Stomach (tissue), 9 donors: ENCODE data around the gene APEH. TPM values are rescaled to one million over a fixed set of nuclear protein-coding genes. Genes with fewer than 3 reads are reported as not detected.

Experiments
- DNase-seq, 2 donors: peaks; one replicate each; pipeline versions ENCODE4 v3.0.0 to v3.0.0-alpha.2; 2013 to 2019
- H3K27ac ChIP-seq, 5 donors: fragments of 200-600 bp in 4 of 5; sonication (generic) in 4 of 5; one replicate each; pipeline ENCODE4 v1.5.1; 2013 to 2019; ENCODE audit warnings: mild to moderate bottlenecking in 1 of 5, moderate library complexity in 1 of 5
- H3K27me3 ChIP-seq, 3 donors: fragments of 200-600 bp; sonication (generic); one replicate each; pipeline ENCODE4 v1.5.1; 2017 to 2019; ENCODE audit warnings: mixed run types in 1 of 3
- H3K36me3 ChIP-seq, 4 donors: fragments of 200-600 bp; sonication (generic); 1 replicate in 3 of 4; 2 replicates in 1 of 4; pipeline ENCODE4 v1.5.1; 2016 to 2019
- H3K4me1 ChIP-seq, 4 donors: fragments of 200-600 bp; sonication (generic); one replicate each; pipeline ENCODE4 v1.5.1; 2016 to 2019
- H3K4me3 ChIP-seq, 4 donors: fragments of 200-600 bp; sonication (generic) in 3 of 4; one replicate each; pipeline ENCODE4 v1.5.1; 2016 to 2019; ENCODE audit warnings: mild to moderate bottlenecking in 1 of 4
- H3K9me3 ChIP-seq, 4 donors: fragments of 200-600 bp; sonication (generic); one replicate each; pipeline ENCODE4 v1.5.1; 2016 to 2019
- EP300 ChIP-seq: sonication (generic); formaldehyde crosslinking; IDR thresholded peaks from one replicate; pipeline ENCODE4 v1.6.1; 2017; ENCODE audit warnings: antibody characterized with exemption
- POLR2A ChIP-seq, 4 donors: fragments of 450-650 bp; IDR thresholded peaks; one replicate each; pipeline ENCODE4 v1.6.1; 2016; ENCODE audit warnings: antibody characterized with exemption in 4 of 4, control low read depth in 2 of 4, mild to moderate bottlenecking in 1 of 4, moderate library complexity in 1 of 4
- POLR2AphosphoS5 ChIP-seq, 3 donors: sonication (generic); formaldehyde crosslinking; IDR thresholded peaks; one replicate each; pipeline ENCODE4 v1.6.1; 2016; ENCODE audit warnings: antibody characterized with exemption in 3 of 3
- WGBS, 5 donors: extraction: QIAGEN DNeasy Blood & Tissue Kit in 3 of 5; methylation state at CpG; one replicate each; pipeline versions ENCODE4 v1.1.5 to v1.1.7; 2013 to 2018; 5-methylcytosine and 5-hydroxymethylcytosine counted together
- intact Hi-C: fragments of 100-400 bp; cut with DNase I; formaldehyde crosslinking; loops from one replicate; pipeline ENCODE4 v1.15.1; 2023; ENCODE audit warnings: low total_unique reads
- polyA plus RNA-seq, 3 donors: library from polyadenylated mRNA; stranded (reverse); fragments of 200-250 nt; gene quantifications; one replicate each; pipeline ENCODE4 v1.2.3, GENCODE V29; 2013
- total RNA-seq, 5 donors: library from RNA; depleted of rRNA; stranded (reverse); fragments of >200 nt; gene quantifications; one replicate each; pipeline versions ENCODE4 v1.1.0 to v1.2.3, GENCODE V29; 2014 to 2016
- TF ChIP-seq, protein P1 (sequence below), 7 experiments: fragments of 450-650 bp in 4 of 7; fragments of 200-600 bp in 3 of 7; sonication (generic) in 3 of 7; IDR thresholded peaks; one replicate each; pipeline ENCODE4 v1.5.1; 2016 to 2019; ENCODE audit warnings: antibody characterized with exemption in 7 of 7, control low read depth in 2 of 7, mild to moderate bottlenecking in 1 of 7
- donor health status: healthy with polysubstance abuse.
- donor health status: Bipolar disorder and iron deficiency.
- donor health status: healthy.

APEH gene
- total and polyA plus RNA-seq, 8 donors: 23.9 to 104 (median 47.7) TPM

DNA sequence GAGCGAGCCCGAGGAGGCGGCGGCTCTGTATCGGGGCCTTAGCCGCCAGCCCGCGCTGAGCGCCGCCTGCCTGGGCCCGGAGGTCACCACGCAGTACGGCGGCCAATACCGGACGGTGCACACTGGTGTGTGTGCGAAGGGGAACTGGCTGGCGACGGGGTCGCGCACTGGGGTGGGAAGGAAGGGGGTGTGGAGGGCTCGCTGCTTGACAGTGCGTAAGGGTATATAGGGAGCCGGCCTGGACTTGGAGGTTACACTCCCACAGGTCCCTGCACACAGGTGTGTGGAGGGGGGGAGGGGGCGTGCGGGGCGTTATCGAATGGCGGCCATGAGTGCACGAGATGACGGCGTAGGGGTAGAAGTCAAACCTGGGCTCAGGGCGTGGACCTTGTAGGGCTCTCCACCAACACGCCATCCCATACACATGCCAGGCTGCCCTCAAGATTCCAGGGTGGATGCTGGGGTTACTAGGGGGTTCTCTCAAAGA is 389 bp downstream of the APEH start:
- Histone ChIP-seq H3K27ac (peak overlapping the region; percentile 87 to 96 (median 93)), H3K4me3 (peak overlapping the region; percentile 81 to 95 (median 90)), H3K4me1 (peaks cover 19 to 43% (median 32%) of the 10 kb centered on the region in 4 donors), H3K27me3 (no peaks in the 10 kb centered on the region), H3K9me3 (no peaks in the 10 kb centered on the region), H3K36me3 (peaks cover 38 to 44% (median 41%) of the 10 kb centered on the region in 4 donors)
- TF ChIP-seq POLR2A (IDR thresholded peaks at IDR 0.05) (no peak), POLR2AphosphoS5 (IDR thresholded peaks at IDR 0.05) (no peak)
- intact Hi-C loops: no loop called here
- 1 to 17% (median 5%) methylated on average over 25 to 34 of the region's 34 CpGs for WGBS, 5 donors
- DNase-seq: no peak

DNA sequence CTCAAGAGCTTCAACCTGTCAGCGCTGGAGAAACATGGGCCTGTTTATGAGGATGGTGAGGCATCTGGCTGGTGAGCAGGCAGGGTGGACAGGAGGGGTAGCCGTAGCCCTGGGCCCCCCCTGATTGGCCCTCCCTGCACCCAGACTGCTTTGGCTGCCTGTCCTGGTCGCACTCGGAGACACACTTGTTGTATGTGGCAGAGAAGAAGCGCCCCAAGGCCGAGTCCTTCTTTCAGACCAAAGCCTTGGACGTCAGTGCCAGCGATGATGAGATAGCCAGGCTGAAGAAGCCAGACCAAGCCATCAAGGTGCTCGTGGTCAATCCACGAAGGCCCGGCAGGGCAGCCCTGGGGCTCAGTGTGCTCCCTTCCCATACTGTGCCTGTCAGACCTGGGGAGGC is 1.8 kb downstream of the APEH start:
- Histone ChIP-seq H3K27ac (no peak overlapping the region), H3K9me3 (no peaks in the 10 kb centered on the region), H3K27me3 (no peaks in the 10 kb centered on the region), H3K4me1 (peaks cover 19 to 42% (median 32%) of the 10 kb centered on the region in 4 donors), H3K36me3 (peaks cover 51 to 57% (median 55%) of the 10 kb centered on the region in 4 donors), H3K4me3 (no peak overlapping the region)
- intact Hi-C loops: no loop called here
- DNase-seq: no peak
- 83 to 93% (median 90%) methylated on average over 10 to 11 of the region's 11 CpGs for WGBS, 5 donors
- TF ChIP-seq POLR2AphosphoS5 (IDR thresholded peaks at IDR 0.05) (no peak), EP300 (no peak)
- TF ChIP-seq, protein P1, sequence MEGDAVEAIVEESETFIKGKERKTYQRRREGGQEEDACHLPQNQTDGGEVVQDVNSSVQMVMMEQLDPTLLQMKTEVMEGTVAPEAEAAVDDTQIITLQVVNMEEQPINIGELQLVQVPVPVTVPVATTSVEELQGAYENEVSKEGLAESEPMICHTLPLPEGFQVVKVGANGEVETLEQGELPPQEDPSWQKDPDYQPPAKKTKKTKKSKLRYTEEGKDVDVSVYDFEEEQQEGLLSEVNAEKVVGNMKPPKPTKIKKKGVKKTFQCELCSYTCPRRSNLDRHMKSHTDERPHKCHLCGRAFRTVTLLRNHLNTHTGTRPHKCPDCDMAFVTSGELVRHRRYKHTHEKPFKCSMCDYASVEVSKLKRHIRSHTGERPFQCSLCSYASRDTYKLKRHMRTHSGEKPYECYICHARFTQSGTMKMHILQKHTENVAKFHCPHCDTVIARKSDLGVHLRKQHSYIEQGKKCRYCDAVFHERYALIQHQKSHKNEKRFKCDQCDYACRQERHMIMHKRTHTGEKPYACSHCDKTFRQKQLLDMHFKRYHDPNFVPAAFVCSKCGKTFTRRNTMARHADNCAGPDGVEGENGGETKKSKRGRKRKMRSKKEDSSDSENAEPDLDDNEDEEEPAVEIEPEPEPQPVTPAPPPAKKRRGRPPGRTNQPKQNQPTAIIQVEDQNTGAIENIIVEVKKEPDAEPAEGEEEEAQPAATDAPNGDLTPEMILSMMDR (IDR thresholded peaks at IDR 0.05): no peak

DNA sequence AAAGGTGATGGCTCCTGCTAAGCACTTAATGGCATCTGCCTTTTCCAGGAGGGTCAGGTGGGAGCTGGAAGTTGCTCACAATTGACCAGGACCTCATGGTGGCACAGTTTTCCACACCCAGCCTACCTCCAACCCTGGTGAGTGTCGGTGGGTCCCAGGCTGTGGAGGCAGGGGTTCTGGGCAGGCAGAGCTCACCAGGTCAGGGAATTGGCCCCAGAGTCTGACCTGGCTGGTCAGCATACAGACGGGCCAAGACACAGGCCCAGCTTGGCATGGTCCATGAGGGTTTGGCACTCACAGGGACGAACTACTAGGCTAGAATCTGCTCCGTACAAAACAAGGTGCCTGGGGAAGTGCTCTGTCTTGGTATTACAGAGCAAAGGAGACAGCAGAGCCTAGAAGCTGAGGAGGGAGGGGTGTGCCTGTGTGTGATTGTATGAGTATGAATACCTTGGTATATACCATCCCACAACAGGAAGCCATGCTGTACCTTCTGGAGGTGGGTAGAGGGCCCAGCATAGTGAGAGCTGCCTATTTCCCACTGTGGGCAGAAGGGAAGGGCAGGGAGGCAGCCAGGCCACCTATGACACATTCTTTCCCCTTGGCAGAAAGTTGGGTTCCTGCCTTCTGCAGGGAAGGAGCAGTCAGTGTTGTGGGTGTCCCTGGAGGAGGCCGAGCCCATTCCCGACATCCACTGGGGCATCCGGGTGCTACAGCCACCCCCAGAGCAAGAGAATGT is 6.5 kb downstream of the APEH start:
- no peak overlapping the region for H3K27ac ChIP-seq
- 88 to 93% (median 90%) methylated on average over 6 to 7 of the region's 7 CpGs for WGBS, 5 donors
- H3K9me3 ChIP-seq: no peaks in the 10 kb centered on the region
- H3K4me3 ChIP-seq: no peak overlapping the region
- peaks cover 82 to 95% (median 93%) of the 10 kb centered on the region in 4 donors for H3K36me3 ChIP-seq
- no peak for DNase-seq
- H3K27me3 ChIP-seq: peaks cover 0 to 1% (median 0%) of the 10 kb centered on the region in 3 donors
- TF ChIP-seq, protein P1 (IDR thresholded peaks at IDR 0.05): no peak
- TF ChIP-seq POLR2A (IDR thresholded peaks at IDR 0.05) (no peak), POLR2AphosphoS5 (IDR thresholded peaks at IDR 0.05) (no peak), EP300 (no peak)
- peaks cover 2 to 17% (median 10%) of the 10 kb centered on the region in 4 donors for H3K4me1 ChIP-seq
- intact Hi-C loops: no loop called here

DNA sequence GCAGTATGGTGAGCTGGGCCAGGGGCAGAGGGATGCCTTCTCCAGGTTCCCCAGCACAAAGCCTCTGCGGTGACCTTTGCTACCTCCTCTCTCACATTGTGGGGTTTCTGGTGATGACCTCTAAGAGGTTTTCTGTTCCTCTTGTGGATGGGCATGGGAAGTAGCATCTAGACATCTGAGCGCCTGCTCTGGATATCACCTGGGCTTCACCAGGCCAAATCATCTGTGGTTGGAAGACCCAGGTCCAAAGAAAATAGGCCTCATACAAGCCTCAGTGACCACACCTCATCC is 7.0 kb downstream of the APEH start:
- DNase-seq: no peak
- Histone ChIP-seq H3K4me3 (no peak overlapping the region), H3K27me3 (peaks cover 0 to 6% (median 0%) of the 10 kb centered on the region in 3 donors), H3K4me1 (peaks cover under 1 to 17% (median 11%) of the 10 kb centered on the region in 4 donors), H3K36me3 (peaks cover 77 to 90% (median 87%) of the 10 kb centered on the region in 4 donors), H3K9me3 (no peaks in the 10 kb centered on the region), H3K27ac (no peak overlapping the region)
- intact Hi-C loops: no loop called here
- TF ChIP-seq EP300: no peak
- TF ChIP-seq POLR2A (IDR thresholded peaks at IDR 0.05): no peak
- TF ChIP-seq POLR2AphosphoS5 (IDR thresholded peaks at IDR 0.05): no peak
- TF ChIP-seq, protein P1 (IDR thresholded peaks at IDR 0.05): no peak
- WGBS, 5 donors: 89 to 100% (median 97%) methylated on average over 2 of the region's 2 CpGs

DNA sequence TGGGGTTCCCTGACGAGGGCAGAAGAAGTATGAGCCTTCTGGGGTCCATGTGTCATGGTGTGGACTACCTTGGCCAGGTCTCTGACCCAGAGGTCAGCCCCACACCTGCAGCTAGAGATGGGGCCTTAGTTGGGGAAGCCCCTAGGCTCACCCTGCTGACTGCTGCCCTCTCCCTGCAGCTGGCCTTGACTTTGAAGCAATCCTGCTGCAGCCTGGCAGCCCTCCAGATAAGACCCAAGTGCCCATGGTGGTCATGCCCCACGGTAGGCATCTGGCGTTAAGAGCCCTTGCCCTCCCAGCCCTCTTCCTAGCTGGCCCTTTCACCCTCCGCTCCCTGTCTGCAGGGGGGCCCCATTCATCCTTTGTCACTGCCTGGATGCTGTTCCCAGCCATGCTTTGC is 7.4 kb downstream of the APEH start:
- Histone ChIP-seq H3K36me3 (peaks cover 73 to 86% (median 84%) of the 10 kb centered on the region in 4 donors), H3K4me1 (peaks cover 4 to 17% (median 11%) of the 10 kb centered on the region in 4 donors), H3K4me3 (no peak overlapping the region), H3K27me3 (peaks cover 0 to 10% (median 0%) of the 10 kb centered on the region in 3 donors), H3K9me3 (no peaks in the 10 kb centered on the region), H3K27ac (no peak overlapping the region)
- intact Hi-C loops: no loop called here
- no peak for DNase-seq
- 85 to 92% (median 90%) methylated on average over 4 of the region's 4 CpGs for WGBS, 5 donors
- TF ChIP-seq EP300 (no peak), POLR2AphosphoS5 (IDR thresholded peaks at IDR 0.05) (no peak), POLR2A (IDR thresholded peaks at IDR 0.05) (no peak)
- TF ChIP-seq, protein P1 (IDR thresholded peaks at IDR 0.05): no peak
